22Rv1 (cell line): ENCODE measurements around the gene DNAJA4.

Experiments
- H3K27ac ChIP-seq: fragments of 450-650 bp; 2 replicates; pipeline ENCODE4 v1.5.1; 2017
- ZFX ChIP-seq: fragments of 450-650 bp; IDR thresholded peaks from 2 replicates; pipeline ENCODE4 v1.6.1; 2017; ENCODE audit warnings: antibody characterized with exemption, borderline replicate concordance
- TF ChIP-seq, protein P1 (sequence below): fragments of 450-650 bp; IDR thresholded peaks from 2 replicates; pipeline ENCODE4 v1.5.1; 2017; ENCODE audit warnings: mild to moderate bottlenecking

Gene DNAJA4

DNA sequence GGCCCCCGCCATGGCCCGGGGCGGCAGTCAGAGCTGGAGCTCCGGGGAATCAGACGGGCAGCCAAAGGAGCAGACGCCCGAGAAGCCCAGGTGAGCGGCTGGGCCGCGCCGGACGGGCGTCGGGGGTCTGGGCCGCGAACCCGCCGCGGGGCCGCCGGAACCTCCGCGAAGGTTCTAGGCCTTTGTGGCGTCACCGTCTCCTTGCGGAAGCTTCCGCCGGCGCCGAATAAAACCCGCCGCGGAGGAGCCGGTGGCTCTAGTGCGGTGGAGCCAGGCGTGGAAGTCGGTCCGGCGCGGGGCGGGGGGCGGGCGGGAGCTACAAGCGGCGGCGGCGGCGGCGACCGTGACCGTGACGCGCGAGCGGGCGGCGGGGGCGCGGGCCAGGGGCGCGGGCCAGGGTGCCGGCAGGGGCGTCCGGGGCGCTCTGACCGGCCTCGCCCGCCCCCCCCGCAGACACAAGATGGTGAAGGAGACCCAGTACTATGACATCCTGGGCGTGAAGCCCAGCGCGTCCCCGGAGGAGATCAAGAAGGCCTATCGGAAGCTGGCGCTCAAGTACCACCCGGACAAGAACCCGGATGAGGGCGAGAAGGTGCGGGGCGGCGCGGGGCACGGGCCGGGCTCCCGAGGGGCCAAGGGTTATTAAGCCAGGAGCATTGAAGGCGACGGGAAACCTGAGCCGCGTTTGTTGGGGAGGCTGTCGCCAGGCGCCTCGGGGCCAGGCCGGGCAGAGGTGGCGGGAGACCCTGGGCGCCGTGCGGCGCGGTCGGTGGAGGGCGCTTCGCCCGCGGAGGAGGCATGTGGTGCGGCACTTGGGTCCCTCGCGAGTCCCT, at the start of gene DNAJA4:
TSS of gene DNAJA4 (plus strand) at position 259 of the 833 bp plus-strand sequence. CDS start at position 461, 202 bp downstream.
- TF ChIP-seq, protein P1, sequence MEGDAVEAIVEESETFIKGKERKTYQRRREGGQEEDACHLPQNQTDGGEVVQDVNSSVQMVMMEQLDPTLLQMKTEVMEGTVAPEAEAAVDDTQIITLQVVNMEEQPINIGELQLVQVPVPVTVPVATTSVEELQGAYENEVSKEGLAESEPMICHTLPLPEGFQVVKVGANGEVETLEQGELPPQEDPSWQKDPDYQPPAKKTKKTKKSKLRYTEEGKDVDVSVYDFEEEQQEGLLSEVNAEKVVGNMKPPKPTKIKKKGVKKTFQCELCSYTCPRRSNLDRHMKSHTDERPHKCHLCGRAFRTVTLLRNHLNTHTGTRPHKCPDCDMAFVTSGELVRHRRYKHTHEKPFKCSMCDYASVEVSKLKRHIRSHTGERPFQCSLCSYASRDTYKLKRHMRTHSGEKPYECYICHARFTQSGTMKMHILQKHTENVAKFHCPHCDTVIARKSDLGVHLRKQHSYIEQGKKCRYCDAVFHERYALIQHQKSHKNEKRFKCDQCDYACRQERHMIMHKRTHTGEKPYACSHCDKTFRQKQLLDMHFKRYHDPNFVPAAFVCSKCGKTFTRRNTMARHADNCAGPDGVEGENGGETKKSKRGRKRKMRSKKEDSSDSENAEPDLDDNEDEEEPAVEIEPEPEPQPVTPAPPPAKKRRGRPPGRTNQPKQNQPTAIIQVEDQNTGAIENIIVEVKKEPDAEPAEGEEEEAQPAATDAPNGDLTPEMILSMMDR: peak; percentile 48
- no peak for TF ChIP-seq ZFX
- peak within 1 kb of the TSS; percentile 58 for H3K27ac ChIP-seq

DNA sequence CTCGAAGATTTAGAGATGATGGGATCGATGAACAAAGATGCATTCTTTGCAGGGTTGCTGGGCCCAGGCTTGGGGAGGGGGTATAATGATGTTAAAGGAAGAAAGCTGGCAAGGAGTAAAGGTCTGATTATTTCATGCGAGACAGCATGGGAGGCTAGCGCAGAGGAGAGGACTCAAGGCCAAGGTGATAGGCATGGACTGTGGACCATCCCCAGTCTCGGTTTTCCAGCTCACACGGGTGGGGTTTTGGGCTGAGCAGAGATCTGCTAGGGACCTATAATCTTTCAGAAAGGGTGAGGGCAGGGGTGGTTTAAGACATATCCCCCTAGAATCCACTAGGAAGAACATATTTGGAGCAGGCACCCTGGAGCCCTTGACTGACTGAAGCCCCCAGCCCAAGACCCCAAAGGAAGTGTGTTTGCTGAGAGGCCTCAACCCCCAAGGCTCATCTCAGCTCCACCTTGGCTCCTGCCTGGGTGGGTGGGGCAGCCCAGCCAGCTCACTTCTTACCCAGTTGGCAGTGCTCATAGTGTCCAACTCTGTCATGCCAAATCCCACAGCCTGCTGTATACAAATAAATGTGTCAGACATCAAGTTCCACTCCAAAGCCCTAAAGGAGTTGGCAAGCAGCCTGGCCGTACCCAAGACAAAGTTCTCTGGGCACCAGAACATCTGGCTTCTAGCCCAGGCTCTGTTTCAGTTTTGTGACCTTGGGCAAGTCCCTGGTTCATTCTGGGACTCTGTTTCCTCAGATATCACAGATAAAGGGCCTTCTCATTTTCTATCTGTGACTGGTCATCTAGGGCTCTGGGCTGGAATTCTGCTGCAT, 47.9 kb upstream of the DNAJA4 start:
- TF ChIP-seq ZFX: no peak
- TF ChIP-seq, protein P1: no peak
- no peak overlapping the region for H3K27ac ChIP-seq

DNA sequence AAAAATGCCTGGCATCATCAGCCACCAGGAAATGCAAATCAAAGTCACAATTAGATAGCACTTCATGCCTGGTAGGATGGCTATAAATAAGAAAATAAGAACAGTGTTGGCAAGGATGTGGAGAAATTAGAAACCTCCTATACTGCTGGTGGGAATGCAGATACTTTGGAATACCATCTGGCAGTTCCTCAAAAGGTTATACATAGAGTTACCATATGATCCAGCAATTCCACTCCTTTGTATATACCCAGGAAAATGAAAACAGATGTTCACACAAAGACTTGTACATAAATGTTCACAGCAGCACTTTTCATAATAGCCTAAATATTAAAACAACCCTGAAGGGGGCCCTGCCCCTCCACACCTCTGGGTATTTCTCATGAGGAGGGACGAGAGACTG, 43.6 kb upstream of the DNAJA4 start:
- H3K27ac ChIP-seq: no peak overlapping the region
- no peak for TF ChIP-seq ZFX
- TF ChIP-seq, protein P1: no peak

DNA sequence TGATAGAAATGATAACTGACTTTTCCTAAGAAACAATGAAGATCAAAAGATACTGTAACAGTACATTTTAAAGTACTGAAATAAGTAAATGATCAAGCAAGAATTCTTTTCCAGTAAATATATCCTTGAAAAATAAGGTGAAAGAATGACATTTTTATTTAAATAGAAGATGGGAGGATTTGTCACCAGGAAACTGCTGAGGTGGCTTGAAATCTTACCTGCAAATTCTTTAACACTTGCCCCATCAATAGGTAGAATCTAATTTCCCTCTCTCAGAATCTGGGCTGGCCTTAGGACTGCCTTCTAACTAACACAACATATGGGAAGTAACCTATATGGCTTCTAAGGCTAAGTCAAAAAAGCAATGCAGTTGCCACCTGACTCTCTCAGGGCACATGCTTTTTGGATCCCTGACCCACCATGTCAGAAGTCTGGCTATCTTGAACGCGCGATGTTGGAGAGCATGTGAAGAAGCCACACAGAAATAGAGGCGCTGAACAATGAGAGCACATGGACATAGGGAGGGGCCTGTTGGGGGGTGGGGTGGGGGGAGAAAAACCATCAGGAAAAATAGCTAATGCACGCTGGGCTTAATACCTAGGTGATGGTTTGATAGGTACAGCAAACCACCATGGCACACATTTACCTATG, 41.5 kb upstream of the DNAJA4 start:
- no peak overlapping the region for H3K27ac ChIP-seq
- TF ChIP-seq, protein P1: no peak
- TF ChIP-seq ZFX: no peak

DNA sequence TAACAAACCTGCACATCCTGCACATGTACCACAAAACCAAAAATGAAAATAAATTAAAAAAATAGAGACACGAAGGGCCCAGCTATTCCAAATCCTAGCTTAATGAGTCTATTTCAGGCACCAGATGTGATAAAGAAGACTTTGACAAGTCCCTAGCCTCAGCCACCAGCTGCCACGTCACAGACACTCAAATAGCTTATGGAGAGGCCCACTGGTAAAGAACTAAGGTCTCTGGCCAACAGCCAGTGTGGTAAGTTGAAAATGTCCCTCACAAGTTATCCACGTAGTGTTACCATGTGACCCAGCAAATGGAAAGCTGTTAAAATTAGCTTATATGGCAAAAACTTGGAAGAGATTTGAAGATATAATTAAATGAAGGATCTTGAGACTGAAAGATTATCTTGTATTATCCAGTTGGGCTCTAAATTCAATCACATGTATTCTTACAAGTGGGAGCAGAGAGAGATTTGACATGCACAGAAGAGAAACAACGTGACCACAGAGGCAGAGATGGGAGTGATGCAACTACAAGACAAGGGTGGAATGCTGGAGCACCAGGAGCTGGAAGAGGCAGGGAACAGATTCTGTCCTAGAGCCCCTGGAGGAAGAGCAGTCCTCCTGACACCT, 40.9 kb upstream of the DNAJA4 start:
- no peak overlapping the region for H3K27ac ChIP-seq
- TF ChIP-seq ZFX: no peak
- TF ChIP-seq, protein P1: no peak

DNA sequence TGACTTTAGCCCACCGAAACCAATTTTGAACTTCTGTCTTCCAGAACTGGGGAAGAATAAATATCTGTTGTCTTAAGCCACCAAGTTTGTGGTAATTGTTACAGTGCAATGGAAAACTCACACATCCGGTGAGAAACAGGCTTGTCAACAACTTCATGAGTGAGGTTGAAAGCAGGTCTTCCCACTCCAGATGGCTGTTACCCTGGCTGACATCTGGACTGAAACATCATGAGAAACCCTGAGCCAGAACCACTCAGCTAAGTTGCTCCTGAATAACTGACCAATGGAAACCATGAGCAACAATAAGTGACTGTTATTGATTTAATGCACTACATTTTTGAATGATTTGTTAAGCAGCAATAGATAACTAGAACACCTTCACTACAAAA, 40.3 kb upstream of the DNAJA4 start:
- TF ChIP-seq, protein P1: no peak
- no peak for TF ChIP-seq ZFX
- H3K27ac ChIP-seq: no peak overlapping the region
